SK-N-MC (cell line): Measurements from ENCODE around the gene NELFCD.
"Not testable (repeated sequence)": the region's sequence is repeated elsewhere in the genome, so short reads cannot be mapped to it uniquely, and the experiment has no call there.

Experiments
- DNase-seq: peaks from one replicate; pipeline ENCODE4 v3.0.0-alpha.2; 2011; ENCODE audit warnings: low read depth, low spot score
- H3K27ac ChIP-seq: fragments of 200-600 bp; sonication (generic); 2 replicates; pipeline ENCODE4 v1.5.1; 2016; ENCODE audit warnings: mixed run types
- H3K36me3 ChIP-seq: fragments of 200-600 bp; sonication (generic); 2 replicates; pipeline ENCODE4 v1.6.1; 2017; ENCODE audit warnings: antibody characterized with exemption, low read length, mixed read lengths; ENCODE audit not compliant: insufficient read depth
- H3K4me3 ChIP-seq: fragments of 200-600 bp; sonication (generic); 2 replicates; pipeline ENCODE4 v1.5.1; 2016
- H3K9ac ChIP-seq: fragments of 200-600 bp; sonication (generic); 2 replicates; pipeline ENCODE4 v1.8.0; 2017; ENCODE audit warnings: mixed run types, mixed read lengths; ENCODE audit not compliant: insufficient read length
- H3K9me3 ChIP-seq: fragments of 200-600 bp; sonication (generic); 2 replicates; pipeline ENCODE4 v1.6.1; 2017; ENCODE audit warnings: low read depth, mild to moderate bottlenecking, antibody characterized with exemption, low read length, moderate library complexity, mixed read lengths
- EZH2 ChIP-seq: fragments of 200-600 bp; sonication (generic); IDR thresholded peaks from one replicate; pipeline ENCODE4 v1.6.1; 2017; ENCODE audit warnings: antibody characterized with exemption
- FOXP2 ChIP-seq: optimal IDR thresholded peaks from 2 replicates; pipeline ENCODE3; 2011; ENCODE audit warnings: mild to moderate bottlenecking, moderate library complexity; ENCODE audit not compliant: insufficient read depth; ENCODE audit errors: extremely low read length, control extremely low read depth
- POLR2AphosphoS5 ChIP-seq: IDR thresholded peaks from 2 replicates; pipeline ENCODE4 v1.6.1; 2012; ENCODE audit warnings: mild to moderate bottlenecking, low read depth, low read length, borderline replicate concordance

NELFCD gene

GRCh38 chr20:58981628-58982364 is 740 bp downstream of the NELFCD start:
- Histone ChIP-seq H3K4me3 (peak overlapping the region; percentile 96), H3K9me3 (no peaks in the 10 kb centered on the region), H3K9ac (peak overlapping the region; percentile 95), H3K27ac (peak overlapping the region; percentile 63; the same call in 1 of the 2 replicates), H3K36me3 (peaks cover 21% of the 10 kb centered on the region)
- DNase-seq = no peak
- TF ChIP-seq POLR2AphosphoS5 (no peak), FOXP2 (no peak), EZH2 (no peak)

DNA sequence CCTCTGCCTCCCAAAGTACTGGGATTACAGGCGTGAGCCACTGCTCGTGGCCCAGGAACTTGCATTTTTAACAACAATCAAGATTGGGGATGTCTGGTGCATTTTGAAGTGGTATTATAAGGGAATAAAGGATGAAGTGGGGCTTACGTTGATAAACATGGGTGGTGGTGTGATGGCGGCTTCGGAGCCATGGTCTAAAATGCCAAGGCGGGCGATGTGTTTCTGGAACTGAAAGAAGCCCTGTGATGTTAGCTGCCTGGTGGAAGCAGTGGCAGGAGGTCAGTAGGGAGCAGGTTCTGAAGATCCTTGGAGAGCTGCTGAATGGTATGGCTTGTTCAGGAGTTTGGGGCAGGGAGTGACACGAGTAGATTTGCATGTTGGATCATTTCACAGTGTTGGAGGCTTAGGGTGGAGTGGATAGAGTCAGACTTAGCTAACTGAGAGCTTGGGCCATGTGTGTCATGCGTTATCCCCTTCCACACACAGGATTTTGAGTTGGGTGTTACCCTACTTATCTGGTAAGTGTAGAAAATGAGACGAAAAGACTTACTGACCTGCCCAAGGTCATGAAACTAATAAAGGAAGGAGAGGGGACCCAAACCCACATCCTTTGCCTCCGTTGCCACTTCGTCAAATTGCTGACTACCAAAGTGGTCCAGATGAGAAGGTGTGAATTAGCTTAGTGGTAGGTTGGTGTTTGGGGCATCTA is 1.5 kb downstream of the NELFCD start:
- H3K9ac ChIP-seq = no peak overlapping the region
- no peak overlapping the region for H3K27ac ChIP-seq
- H3K36me3 ChIP-seq = peaks cover 29% of the 10 kb centered on the region
- DNase-seq = no peak
- TF ChIP-seq EZH2 (no peak), FOXP2 (no peak), POLR2AphosphoS5 (no peak)
- H3K9me3 ChIP-seq = no peaks in the 10 kb centered on the region
- H3K4me3 ChIP-seq = peak overlapping the region; percentile 96

DNA sequence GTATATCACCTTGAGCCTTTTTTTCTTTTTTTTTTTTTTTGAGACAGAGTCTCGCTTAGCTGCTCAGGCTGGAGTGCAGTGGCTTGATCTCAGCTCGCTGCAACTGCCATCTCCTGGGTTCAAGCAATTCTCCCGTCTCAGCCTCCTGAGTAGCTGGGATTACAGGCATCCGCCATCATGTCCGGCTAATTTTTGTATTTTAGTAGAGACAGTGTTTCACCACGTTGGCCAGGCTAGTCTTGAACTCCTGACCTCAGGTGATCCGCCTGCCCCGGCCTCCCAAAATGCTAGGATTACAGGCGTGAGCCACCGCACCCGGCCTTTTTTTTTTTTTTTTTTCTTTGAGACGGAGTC is 2.0 kb downstream of the NELFCD start:
- not testable (repeated sequence) for DNase-seq, H3K9ac ChIP-seq, H3K4me3 ChIP-seq, H3K27ac ChIP-seq, H3K9me3 ChIP-seq
- peaks cover 34% of the 10 kb centered on the region for H3K36me3 ChIP-seq

GRCh38 chr20:58984691-58985090 is 3.6 kb downstream of the NELFCD start:
- TF ChIP-seq EZH2 (no peak), POLR2AphosphoS5 (no peak), FOXP2 (no peak)
- no peaks in the 10 kb centered on the region for H3K9me3 ChIP-seq
- no peak for DNase-seq
- H3K9ac ChIP-seq = no peak overlapping the region
- H3K4me3 ChIP-seq = no peak overlapping the region
- H3K27ac ChIP-seq = no peak overlapping the region
- peaks cover 50% of the 10 kb centered on the region for H3K36me3 ChIP-seq

GRCh38 chr20:58985656-58986055 is 4.6 kb downstream of the NELFCD start:
- Histone ChIP-seq H3K27ac (no peak overlapping the region), H3K9me3 (no peaks in the 10 kb centered on the region), H3K4me3 (no peak overlapping the region), H3K9ac (no peak overlapping the region), H3K36me3 (peaks cover 60% of the 10 kb centered on the region)
- TF ChIP-seq FOXP2 = no peak
- no peak for TF ChIP-seq POLR2AphosphoS5
- TF ChIP-seq EZH2 = no peak
- DNase-seq = no peak

DNA sequence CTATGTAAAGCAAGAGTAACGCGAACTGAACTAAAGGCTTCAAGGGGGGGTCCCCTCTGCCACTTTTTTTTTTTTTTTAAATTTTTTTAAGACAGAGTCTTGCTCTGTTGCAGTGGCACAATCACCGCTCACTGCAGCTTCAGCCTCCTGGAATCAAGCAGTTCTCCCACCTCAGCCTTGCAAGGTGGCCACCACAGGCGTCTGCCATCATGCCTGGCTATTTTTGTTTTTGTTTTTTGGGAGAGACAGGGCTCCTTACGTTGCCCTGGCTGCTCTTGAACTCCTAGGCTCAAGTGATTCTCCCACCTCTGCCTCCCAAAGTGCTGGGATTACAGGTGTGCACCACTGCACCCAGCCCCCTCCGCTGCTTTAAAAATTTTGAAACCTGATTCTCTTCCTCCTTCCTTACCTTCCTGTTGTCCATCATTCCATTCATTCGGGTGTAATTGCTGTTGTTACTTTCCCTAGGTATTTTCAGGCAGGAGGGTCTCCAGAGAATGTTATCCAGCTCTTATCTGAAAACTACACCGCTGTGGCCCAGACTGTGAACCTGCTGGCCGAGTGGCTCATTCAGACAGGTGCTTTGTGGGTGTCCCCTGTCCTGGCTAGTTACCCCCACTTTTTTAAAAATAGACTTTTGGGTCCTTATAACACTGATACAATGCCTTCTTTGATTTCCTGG is 5.4 kb downstream of the NELFCD start:
- H3K9ac ChIP-seq = no peak overlapping the region
- DNase-seq = no peak
- no peaks in the 10 kb centered on the region for H3K9me3 ChIP-seq
- no peak for TF ChIP-seq POLR2AphosphoS5
- no peak for TF ChIP-seq EZH2
- TF ChIP-seq FOXP2 = no peak
- H3K4me3 ChIP-seq = no peak overlapping the region
- peaks cover 67% of the 10 kb centered on the region for H3K36me3 ChIP-seq
- H3K27ac ChIP-seq = no peak overlapping the region

- no peak overlapping the region for H3K27ac ChIP-seq
- H3K9me3 ChIP-seq = no peaks in the 10 kb centered on the region
- no peak for DNase-seq
- no peak overlapping the region for H3K4me3 ChIP-seq
- TF ChIP-seq FOXP2 = no peak
- TF ChIP-seq EZH2 = no peak
- TF ChIP-seq POLR2AphosphoS5 = no peak
- no peak overlapping the region for H3K9ac ChIP-seq
- peaks cover 73% of the 10 kb centered on the region for H3K36me3 ChIP-seq
These were observed 6.0 kb downstream of the NELFCD start for GRCh38 chr20:58986968-58987517.

- DNase-seq = no peak
- TF ChIP-seq EZH2 = no peak
- TF ChIP-seq FOXP2 = no peak
- no peak for TF ChIP-seq POLR2AphosphoS5
- H3K36me3 ChIP-seq = peaks cover 83% of the 10 kb centered on the region
These were observed 6.9 kb downstream of the NELFCD start for GRCh38 chr20:58987790-58988564.

More at GRCh38 chr20:58987790-58988564, 6.9 kb downstream of the NELFCD start:
- Histone ChIP-seq H3K9me3 (no peaks in the 10 kb centered on the region), H3K27ac (no peak overlapping the region), H3K4me3 (no peak overlapping the region), H3K9ac (no peak overlapping the region)
